LNCAP (cell line): ENCODE measurements around the gene CASR.

Source experiments
- TF ChIP-seq, protein P1 (sequence below): fragments of 450-650 bp; IDR thresholded peaks from 2 replicates; pipeline ENCODE4 v1.5.1; 2017; ENCODE audit warnings: mild to moderate bottlenecking

The CASR gene

DNA sequence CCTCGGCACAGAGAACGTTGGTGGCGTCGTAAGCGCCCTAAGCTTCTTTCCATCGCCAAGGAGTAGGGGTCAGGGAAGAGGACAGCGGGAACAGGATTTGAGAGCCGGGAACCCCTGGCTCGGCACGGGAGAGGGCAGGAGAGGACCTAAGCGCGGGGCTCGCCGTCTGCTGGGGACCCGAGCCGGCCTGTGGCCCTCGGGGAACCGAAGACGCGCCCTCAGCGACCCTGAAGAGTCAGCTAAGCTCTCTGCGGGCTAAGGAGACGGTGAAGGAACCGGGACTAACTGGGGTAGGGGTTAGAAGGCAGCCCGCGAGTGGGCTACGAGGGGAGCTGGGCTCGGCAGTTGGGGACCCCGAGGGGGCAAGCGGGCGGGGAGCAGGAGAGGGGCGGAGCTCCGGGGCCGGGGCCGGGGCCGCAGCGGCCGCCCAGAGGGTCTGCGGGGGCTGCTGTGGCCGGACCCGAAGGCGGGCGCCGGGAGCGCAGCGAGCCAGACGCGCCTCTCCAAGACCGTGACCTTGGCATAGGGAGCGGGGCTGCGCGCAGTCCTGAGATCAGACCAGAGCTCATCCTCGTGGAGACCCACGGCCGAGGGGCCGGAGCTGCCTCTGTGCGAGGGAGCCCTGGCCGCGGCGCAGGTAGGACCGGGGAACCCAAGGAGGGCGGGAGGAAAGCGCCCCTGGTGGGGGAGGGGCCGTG is 574 bp downstream of the CASR start:
- TF ChIP-seq, protein P1, sequence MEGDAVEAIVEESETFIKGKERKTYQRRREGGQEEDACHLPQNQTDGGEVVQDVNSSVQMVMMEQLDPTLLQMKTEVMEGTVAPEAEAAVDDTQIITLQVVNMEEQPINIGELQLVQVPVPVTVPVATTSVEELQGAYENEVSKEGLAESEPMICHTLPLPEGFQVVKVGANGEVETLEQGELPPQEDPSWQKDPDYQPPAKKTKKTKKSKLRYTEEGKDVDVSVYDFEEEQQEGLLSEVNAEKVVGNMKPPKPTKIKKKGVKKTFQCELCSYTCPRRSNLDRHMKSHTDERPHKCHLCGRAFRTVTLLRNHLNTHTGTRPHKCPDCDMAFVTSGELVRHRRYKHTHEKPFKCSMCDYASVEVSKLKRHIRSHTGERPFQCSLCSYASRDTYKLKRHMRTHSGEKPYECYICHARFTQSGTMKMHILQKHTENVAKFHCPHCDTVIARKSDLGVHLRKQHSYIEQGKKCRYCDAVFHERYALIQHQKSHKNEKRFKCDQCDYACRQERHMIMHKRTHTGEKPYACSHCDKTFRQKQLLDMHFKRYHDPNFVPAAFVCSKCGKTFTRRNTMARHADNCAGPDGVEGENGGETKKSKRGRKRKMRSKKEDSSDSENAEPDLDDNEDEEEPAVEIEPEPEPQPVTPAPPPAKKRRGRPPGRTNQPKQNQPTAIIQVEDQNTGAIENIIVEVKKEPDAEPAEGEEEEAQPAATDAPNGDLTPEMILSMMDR, result no peak

DNA sequence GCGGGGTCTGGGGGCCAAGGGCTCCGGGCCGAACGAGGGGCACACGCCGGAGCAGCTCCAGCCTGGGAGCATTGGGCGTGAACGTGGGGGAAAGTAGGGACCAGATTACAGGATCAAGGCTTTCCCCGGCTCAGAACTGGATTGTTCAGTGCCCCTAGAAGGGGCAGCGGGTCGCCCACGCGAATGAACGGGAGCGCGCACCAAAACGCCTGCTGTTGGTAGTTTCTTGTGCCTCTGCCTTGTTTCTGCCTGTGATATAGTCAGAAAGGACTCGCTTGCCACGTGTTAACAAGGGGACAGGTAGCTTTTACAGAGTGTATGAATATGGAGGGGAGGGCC is 1.1 kb downstream of the CASR start:
- TF ChIP-seq, protein P1, result no peak

GRCh38 chr3:122186372-122186771 is 2.9 kb downstream of the CASR start:
- TF ChIP-seq, protein P1, result no peak

DNA sequence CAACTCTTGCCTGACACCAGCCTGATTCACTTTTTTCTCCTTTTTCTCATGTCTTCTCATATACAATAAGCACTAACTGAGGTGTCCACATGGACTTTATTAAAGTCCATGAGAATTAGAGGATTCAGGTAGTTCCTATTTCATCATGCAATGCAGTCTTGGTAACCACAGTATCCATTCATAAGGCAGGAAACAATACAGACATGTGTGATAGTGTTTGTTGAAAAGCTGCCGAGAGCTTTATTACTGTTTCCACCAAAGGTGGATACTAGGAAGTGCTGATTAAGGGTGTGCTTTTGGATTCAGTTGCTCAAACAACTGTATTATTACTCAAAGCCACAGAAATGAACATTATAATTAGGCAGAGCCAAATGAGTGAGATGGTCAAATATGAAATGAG is 5.3 kb downstream of the CASR start:
- TF ChIP-seq, protein P1, result no peak

DNA sequence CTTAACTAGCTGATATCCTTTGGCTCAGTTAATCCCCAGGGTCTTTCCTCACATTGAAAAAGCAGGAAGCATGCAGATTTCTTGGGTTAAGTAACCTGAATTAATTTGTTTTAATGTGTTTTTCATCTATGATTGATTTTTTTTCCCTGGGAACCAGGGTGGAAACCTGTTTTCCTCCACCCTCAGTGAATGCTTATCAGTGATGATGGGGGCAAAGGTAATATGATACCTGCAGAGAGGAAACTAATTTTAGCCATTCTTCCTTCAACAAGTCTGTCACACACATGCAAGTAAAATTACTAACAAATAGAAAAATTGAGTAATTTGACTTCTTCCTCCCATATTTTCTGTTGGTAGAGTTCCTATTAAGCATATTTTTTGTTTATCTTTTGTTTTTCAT is 5.9 kb downstream of the CASR start:
- TF ChIP-seq, protein P1, result no peak

- TF ChIP-seq, protein P1, result no peak
These were observed 7.1 kb downstream of the CASR start for GRCh38 chr3:122190525-122190924.

DNA sequence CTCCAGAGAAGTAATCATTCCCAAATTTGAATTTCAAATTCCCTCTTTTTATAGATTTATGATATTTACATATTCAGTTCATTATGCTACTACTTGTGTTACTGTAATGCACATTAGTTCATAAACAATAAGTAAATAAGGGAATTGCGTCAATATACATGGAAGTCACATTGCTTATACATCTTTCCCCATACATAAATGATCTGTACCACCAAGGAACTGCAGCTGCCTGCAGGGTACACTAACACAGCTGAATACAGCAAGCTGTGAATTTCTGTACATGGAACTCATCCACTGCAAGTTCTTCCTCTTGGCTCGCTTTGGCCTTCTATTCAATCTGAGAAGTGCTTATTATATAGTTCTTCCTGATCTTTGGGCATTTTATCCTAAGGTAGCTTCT is 15.5 kb downstream of the CASR start:
- TF ChIP-seq, protein P1, result no peak

GRCh38 chr3:122199552-122199951 is 16.1 kb downstream of the CASR start:
- TF ChIP-seq, protein P1, result no peak
